ENCODE data around the gene GNA12. TPM values are rescaled to one million over a fixed set of nuclear protein-coding genes. Genes with fewer than 3 reads are reported as not detected.
"Not testable (repeated sequence)": the region's sequence is repeated elsewhere in the genome, so short reads cannot be mapped to it uniquely, and the experiment has no call there.

GNA12 gene
- total RNA-seq, 1 donor from 2014 or later, result 29.5 TPM

DNA sequence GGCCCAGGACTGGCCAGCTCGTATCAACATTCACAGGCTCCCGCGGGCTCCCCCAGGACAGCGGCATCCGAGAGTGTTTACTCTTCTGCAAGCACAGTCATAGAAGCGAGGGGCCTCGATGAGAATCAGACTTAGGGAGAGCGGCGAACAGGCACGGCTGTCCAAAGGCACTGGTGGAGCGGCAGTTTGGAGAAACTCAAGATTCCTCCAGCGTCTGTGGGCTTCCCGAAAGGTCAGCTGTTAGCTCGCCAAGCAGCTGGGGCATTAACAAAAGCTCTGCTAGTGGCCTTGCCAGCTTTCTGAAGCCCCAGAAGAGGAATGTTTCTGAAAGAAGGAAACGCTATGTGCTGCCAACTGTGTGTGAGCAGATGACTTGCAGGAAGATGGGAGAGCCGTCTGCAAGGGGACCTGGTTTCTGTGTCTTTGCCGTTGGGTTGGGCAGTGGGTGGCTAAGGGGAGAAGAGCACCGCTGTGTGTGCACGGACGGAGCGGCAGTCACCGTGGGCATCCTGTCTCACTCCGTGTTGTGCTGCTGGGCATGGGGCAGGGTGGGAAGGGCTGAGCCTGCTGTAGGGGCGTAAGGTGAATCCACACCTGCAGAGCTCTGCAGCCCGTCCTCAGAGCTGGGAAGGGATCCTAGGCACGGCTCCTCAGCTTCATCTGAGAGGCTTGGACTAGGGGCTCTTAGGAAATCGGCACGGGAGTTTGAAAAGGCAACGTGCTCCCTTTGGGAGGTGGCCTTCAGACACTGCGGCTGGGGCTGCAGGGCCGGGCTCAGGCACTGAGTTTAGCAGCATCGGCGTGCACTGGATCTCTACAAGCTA lies 114.0 kb downstream of the GNA12 start:
- no peak for DNase-seq (ENCODE audit: extremely low spot score in 2 of 2)
- Histone ChIP-seq H3K9me3 (no peaks in the 10 kb centered on the region), H3K27ac (peak overlapping the region; percentile 44), H3K4me1 (peaks cover 26% of the 10 kb centered on the region), H3K4me3 (no peak overlapping the region), H3K27me3 (no peaks in the 10 kb centered on the region), H3K36me3 (peaks cover 0 to 19% of the 10 kb centered on the region in 2 donors)
- TF ChIP-seq POLR2AphosphoS5 (IDR thresholded peaks at IDR 0.05; ENCODE audit: insufficient read depth in 1 of 2, low read depth in 1 of 2) (no peak), POLR2A (IDR thresholded peaks at IDR 0.05) (no peak)
- TF ChIP-seq, protein P1, sequence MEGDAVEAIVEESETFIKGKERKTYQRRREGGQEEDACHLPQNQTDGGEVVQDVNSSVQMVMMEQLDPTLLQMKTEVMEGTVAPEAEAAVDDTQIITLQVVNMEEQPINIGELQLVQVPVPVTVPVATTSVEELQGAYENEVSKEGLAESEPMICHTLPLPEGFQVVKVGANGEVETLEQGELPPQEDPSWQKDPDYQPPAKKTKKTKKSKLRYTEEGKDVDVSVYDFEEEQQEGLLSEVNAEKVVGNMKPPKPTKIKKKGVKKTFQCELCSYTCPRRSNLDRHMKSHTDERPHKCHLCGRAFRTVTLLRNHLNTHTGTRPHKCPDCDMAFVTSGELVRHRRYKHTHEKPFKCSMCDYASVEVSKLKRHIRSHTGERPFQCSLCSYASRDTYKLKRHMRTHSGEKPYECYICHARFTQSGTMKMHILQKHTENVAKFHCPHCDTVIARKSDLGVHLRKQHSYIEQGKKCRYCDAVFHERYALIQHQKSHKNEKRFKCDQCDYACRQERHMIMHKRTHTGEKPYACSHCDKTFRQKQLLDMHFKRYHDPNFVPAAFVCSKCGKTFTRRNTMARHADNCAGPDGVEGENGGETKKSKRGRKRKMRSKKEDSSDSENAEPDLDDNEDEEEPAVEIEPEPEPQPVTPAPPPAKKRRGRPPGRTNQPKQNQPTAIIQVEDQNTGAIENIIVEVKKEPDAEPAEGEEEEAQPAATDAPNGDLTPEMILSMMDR (IDR thresholded peaks at IDR 0.05), result no peak
- intact Hi-C loops (cut with DNase I), result loop anchor here (5.0 kb wide), 1 partner anchor 1177 kb away; no protein-coding TSS in a partner anchor

DNA sequence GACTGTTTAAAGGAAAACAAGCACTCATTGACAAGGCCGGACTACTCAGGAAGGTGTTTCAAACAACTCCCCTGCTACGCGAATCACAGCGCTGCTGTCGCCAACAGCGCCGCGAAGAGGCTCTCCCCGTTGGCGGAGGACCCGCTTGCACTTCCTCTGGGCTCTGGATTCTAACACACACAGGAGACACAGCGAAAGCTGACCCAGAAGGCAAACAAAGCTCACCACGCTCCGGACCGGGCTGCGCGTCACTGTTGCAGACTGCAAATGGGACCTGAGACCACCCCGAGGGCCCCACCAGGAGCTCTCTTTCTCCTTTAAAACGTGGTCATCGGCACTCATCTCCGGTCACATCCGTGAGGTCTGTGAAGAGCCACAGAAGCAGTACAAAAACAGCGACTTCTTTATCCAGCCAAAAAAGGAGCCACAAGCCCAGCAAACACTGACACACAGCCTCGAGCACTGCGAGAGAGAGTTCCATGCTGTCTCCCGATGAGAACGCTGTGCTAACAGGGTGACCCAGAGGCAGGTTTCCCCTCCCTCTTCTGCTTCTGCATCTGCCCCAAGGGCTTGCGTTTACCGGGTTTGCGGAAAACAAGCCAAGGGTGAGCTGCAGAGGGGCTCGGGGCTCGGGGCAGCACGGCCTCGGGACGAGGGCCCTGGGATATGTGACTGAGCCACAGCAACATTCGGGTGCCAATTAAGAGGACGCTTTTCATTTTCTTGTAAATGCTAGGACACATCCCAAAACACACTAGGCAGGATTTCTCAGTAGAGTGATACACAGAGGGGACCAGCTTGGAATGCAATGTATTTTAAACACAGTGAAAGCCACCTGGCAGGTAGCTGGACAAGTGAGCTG lies 114.8 kb downstream of the GNA12 start:
- Histone ChIP-seq H3K27me3 (no peaks in the 10 kb centered on the region), H3K36me3 (peaks cover 0 to 19% of the 10 kb centered on the region in 2 donors), H3K4me3 (no peak overlapping the region), H3K4me1 (peaks cover 17% of the 10 kb centered on the region), H3K9me3 (no peaks in the 10 kb centered on the region), H3K27ac (peak overlapping the region; percentile 44)
- intact Hi-C loops (cut with DNase I), result no loop called here
- TF ChIP-seq, protein P1 (IDR thresholded peaks at IDR 0.05), result no peak
- no peak for TF ChIP-seq POLR2AphosphoS5 (IDR thresholded peaks at IDR 0.05; ENCODE audit: insufficient read depth in 1 of 2, low read depth in 1 of 2)
- TF ChIP-seq POLR2A (IDR thresholded peaks at IDR 0.05), result no peak
- DNase-seq (ENCODE audit: extremely low spot score in 2 of 2), result no peak

DNA sequence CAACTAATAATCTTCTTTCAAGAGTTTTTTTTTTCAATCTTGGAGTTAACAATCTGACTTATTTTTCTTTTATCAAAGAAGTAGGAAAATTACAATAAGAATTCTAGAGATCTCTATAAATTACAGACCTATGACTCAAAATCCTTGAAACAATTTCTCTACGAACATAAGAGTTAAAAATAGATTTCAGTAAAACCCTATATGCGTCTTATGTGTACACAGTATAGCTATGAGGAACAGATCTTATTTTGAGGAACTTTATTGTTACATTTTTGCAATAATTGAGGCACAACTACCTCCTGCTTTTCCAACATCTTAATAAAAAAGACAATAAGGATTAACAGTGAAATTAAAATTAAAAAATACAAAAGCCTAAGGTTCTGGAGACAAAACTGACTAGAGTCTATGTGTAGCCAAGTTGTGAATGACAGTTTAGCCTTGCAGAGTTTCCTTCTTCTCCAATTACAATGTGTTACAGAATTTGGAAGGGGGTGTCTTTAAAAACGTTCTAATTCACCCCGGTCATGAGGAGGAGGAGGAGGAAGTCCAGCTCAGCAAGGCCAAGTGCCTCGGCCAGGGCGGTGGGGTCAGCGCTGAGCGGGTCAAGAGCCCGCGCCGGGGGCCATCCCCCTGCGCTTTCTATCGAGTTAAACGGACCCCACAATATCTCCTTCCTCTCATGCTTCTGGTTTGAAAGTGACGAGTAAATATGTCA lies 115.6 kb downstream of the GNA12 start:
- Histone ChIP-seq H3K27me3 (no peaks in the 10 kb centered on the region), H3K36me3 (peaks cover 0 to 21% of the 10 kb centered on the region in 2 donors), H3K4me1 (peaks cover 9% of the 10 kb centered on the region), H3K4me3 (no peak overlapping the region), H3K9me3 (no peaks in the 10 kb centered on the region), H3K27ac (peak overlapping the region; percentile 44)
- DNase-seq (ENCODE audit: extremely low spot score in 2 of 2), result no peak
- TF ChIP-seq POLR2A (IDR thresholded peaks at IDR 0.05), result no peak
- TF ChIP-seq POLR2AphosphoS5 (IDR thresholded peaks at IDR 0.05; ENCODE audit: insufficient read depth in 1 of 2, low read depth in 1 of 2), result no peak
- TF ChIP-seq, protein P1 (IDR thresholded peaks at IDR 0.05), result no peak
- intact Hi-C loops (cut with DNase I), result no loop called here

DNA sequence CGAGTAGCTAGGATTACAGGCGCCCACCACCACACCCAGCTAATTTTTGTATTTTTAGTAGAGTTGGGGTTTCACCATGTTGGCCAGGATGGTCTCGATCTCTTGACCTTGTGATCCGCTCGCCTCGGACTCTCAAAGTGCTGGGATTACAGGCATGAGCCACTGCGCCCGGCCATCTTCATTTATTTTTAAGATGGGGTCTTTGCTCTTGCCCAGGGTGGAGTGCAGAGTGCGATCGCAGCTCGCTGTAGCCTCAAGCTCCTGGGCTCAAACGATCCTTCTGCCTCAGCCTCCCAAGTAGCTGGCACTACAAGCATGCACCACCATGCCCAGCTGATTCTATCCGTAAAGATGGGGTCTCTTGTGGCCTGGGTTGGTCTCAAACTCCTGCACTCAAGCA lies 116.9 kb downstream of the GNA12 start:
- H3K27ac ChIP-seq; H3K27me3 ChIP-seq; H3K4me1 ChIP-seq; H3K9me3 ChIP-seq; H3K4me3 ChIP-seq; intact Hi-C loops (cut with DNase I); DNase-seq (ENCODE audit: extremely low spot score in 2 of 2): not testable (repeated sequence)
- peaks cover 0 to 26% of the 10 kb centered on the region in 2 donors for H3K36me3 ChIP-seq

DNA sequence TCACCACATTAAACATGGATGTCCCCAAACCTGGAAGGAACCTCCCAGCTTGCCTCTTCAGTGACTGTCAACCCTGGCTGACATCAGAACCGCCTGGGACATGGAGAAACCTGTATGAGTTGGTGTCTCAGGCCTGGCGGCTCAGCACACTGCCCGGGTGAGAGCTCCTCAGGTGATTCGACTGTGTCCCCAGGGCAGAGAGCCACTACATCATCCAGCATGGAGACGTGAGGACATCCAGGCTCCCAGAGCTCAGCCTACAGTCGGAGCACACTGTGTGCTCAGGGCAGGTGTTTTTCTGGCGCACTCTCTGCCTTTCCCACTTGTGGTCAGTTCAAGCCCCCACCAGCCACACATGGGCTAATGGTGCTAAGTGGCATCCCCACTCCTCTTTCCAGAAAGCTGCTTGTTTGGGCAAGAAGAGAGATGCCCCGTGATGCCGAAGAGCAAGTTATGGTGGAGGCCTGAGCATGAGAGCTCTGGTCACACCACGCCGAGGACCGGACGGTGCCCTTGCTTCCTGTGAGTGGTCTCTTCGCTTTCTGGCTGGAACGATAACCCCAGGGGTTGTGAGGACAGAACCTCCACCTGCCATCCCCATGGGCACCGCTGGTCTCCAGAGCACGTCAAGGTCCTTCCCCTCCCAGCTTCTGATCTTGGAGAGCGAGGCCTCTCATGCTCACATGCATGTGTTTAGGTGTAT lies 117.6 kb downstream of the GNA12 start:
- Histone ChIP-seq H3K36me3 (peaks cover 0 to 24% of the 10 kb centered on the region in 2 donors), H3K4me3 (no peak overlapping the region), H3K27ac (no peak overlapping the region), H3K4me1 (no peaks in the 10 kb centered on the region), H3K27me3 (no peaks in the 10 kb centered on the region), H3K9me3 (no peaks in the 10 kb centered on the region)
- intact Hi-C loops (cut with DNase I), result no loop called here
- no peak for DNase-seq (ENCODE audit: extremely low spot score in 2 of 2)
- TF ChIP-seq POLR2AphosphoS5 (IDR thresholded peaks at IDR 0.05; ENCODE audit: insufficient read depth in 1 of 2, low read depth in 1 of 2), result no peak

Measured in vagina (tissue), 2 donors.